Gastrocnemius medialis (tissue), 4 donors: ENCODE data around the gene COX4I1. TPM values are rescaled to one million over a fixed set of nuclear protein-coding genes. Genes with fewer than 3 reads are reported as not detected.

Source experiments
- ATAC-seq, 2 donors: fragments of 150-250 bp; one replicate each; pipeline ENCODE4 v1.9.1; 2016
- DNase-seq, 2 donors: peaks; one replicate each; pipeline ENCODE4 v3.0.0-alpha.2; 2019
- H3K27ac ChIP-seq, 4 donors: fragments of 200-600 bp; sonication (generic); 1 replicate in 1 of 4; 2 replicates in 3 of 4; pipeline ENCODE4 v1.5.1; 2016 to 2018; ENCODE audit warnings: mild to moderate bottlenecking in 2 of 4, moderate library complexity in 1 of 4
- H3K27me3 ChIP-seq, 3 donors: fragments of 200-600 bp; sonication (generic) in 2 of 3; 1 replicate in 1 of 3; 2 replicates in 2 of 3; pipeline versions ENCODE4 v1.5.1 to v1.6.0; 2016 to 2019; ENCODE audit warnings: mild to moderate bottlenecking in 1 of 3, moderate library complexity in 1 of 3
- H3K36me3 ChIP-seq, 2 donors: fragments of 200-600 bp; sonication (generic) in 1 of 2; one replicate each; pipeline ENCODE4 v1.5.1; 2017 to 2018
- H3K4me1 ChIP-seq, 2 donors: fragments of 200-600 bp; sonication (generic) in 1 of 2; one replicate each; pipeline ENCODE4 v1.5.1; 2016 to 2017; ENCODE audit warnings: mild to moderate bottlenecking in 2 of 2
- H3K4me3 ChIP-seq, 4 donors: fragments of 200-600 bp; sonication (generic) in 3 of 4; 1 replicate in 1 of 4; 2 replicates in 3 of 4; pipeline ENCODE4 v1.5.1; 2016 to 2019; ENCODE audit warnings: mild to moderate bottlenecking in 2 of 4
- H3K9me3 ChIP-seq, 3 donors: fragments of 200-600 bp; sonication (generic) in 2 of 3; 1 replicate in 1 of 3; 2 replicates in 2 of 3; pipeline ENCODE4 v1.5.1; 2016 to 2019
- CTCF ChIP-seq, 5 experiments: fragments of 450-650 bp in 3 of 5; fragments of 200-600 bp in 2 of 5; sonication (generic) in 2 of 5; IDR thresholded peaks in 4 of 5; conservative IDR thresholded peaks in 1 of 5; 1 replicate in 4 of 5; 2 replicates in 1 of 5; pipeline ENCODE4 v1.5.1; 2016 to 2019; ENCODE audit warnings: antibody characterized with exemption in 5 of 5, mild to moderate bottlenecking in 3 of 5, moderate library complexity in 3 of 5
- POLR2A ChIP-seq, 2 donors: fragments of 450-650 bp; IDR thresholded peaks; one replicate each; pipeline ENCODE4 v1.6.1; 2017; ENCODE audit warnings: antibody characterized with exemption in 2 of 2, mild to moderate bottlenecking in 2 of 2, moderate library complexity in 2 of 2
- in situ Hi-C, 4 donors: fragments of 200-750 bp; cut with MboI; loops; one replicate each; pipeline versions ENCODE4 v1.15.0 to v1.8.0; 2017; ENCODE audit warnings: low sequenced_read_pairs in 4 of 4
- intact Hi-C: fragments of 100-400 bp; cut with DNase I; formaldehyde crosslinking; loops from one replicate; pipeline ENCODE4 v1.15.1; 2023; ENCODE audit warnings: low total_unique reads
- total RNA-seq, 4 donors: library from RNA; depleted of rRNA; stranded (reverse); fragments of >200 nt; gene quantifications; one replicate each; pipeline versions ENCODE4 v1.1.0 to v1.2.3, GENCODE V29; 2016

Gene COX4I1
- total RNA-seq, 4 donors from 2014 or later: 666 to 782 (median 689) TPM

GRCh38 chr16:85848986-85849385 lies 49.5 kb downstream of the COX4I1 start:
- H3K27me3 ChIP-seq: peaks cover 0 to 8% (median 4%) of the 10 kb centered on the region in 3 donors

GRCh38 chr16:85849388-85849787 lies 49.9 kb downstream of the COX4I1 start:
- TF ChIP-seq CTCF (IDR thresholded peaks at IDR 0.05 in 4 of 5, conservative IDR thresholded peaks at IDR 0.05 in 1 of 5): no peak
- TF ChIP-seq POLR2A (IDR thresholded peaks at IDR 0.05): no peak
- peaks cover 0 to 8% (median 4%) of the 10 kb centered on the region in 3 donors for H3K27me3 ChIP-seq
- intact Hi-C loops: no loop called here
- no peak for ATAC-seq
- in situ Hi-C loops: loop anchor here in 1 of 4 donors (25.0 kb wide), 1 partner anchor 663 kb away; the partner anchor contains the start of gene FOXF1
- H3K27ac ChIP-seq: no peak overlapping the region
- H3K4me1 ChIP-seq: no peaks in the 10 kb centered on the region
- no peaks in the 10 kb centered on the region for H3K36me3 ChIP-seq
- no peaks in the 10 kb centered on the region for H3K9me3 ChIP-seq
- no peak overlapping the region for H3K4me3 ChIP-seq
- DNase-seq: no peak

More at GRCh38 chr16:85848986-85849385, 49.5 kb downstream of the COX4I1 start:
- no peaks in the 10 kb centered on the region for H3K36me3 ChIP-seq
- H3K4me1 ChIP-seq: no peaks in the 10 kb centered on the region
- DNase-seq (no peak), ATAC-seq (no peak)
- in situ Hi-C loops (loop anchor here in 1 of 4 donors (25.0 kb wide), 1 partner anchor 663 kb away; the partner anchor contains the start of gene FOXF1), intact Hi-C loops (no loop called here)
- H3K9me3 ChIP-seq: no peaks in the 10 kb centered on the region
- H3K27ac ChIP-seq: no peak overlapping the region
- TF ChIP-seq CTCF (IDR thresholded peaks at IDR 0.05 in 4 of 5, conservative IDR thresholded peaks at IDR 0.05 in 1 of 5) (no peak), POLR2A (IDR thresholded peaks at IDR 0.05) (no peak)
- H3K4me3 ChIP-seq: no peak overlapping the region

- in situ Hi-C loops: no loop called here
- TF ChIP-seq CTCF (IDR thresholded peaks at IDR 0.05 in 4 of 5, conservative IDR thresholded peaks at IDR 0.05 in 1 of 5): no peak
- TF ChIP-seq POLR2A (IDR thresholded peaks at IDR 0.05): no peak
- Histone ChIP-seq H3K36me3 (no peaks in the 10 kb centered on the region), H3K27me3 (peaks cover 0 to 8% (median 4%) of the 10 kb centered on the region in 3 donors), H3K4me1 (no peaks in the 10 kb centered on the region), H3K27ac (no peak overlapping the region), H3K4me3 (no peak overlapping the region), H3K9me3 (no peaks in the 10 kb centered on the region)
- ATAC-seq (no peak), DNase-seq (no peak)
- intact Hi-C loops: no loop called here
These were observed 50.9 kb downstream of the COX4I1 start for GRCh38 chr16:85850344-85850880.

- Histone ChIP-seq H3K9me3 (no peaks in the 10 kb centered on the region), H3K4me3 (no peak overlapping the region), H3K27ac (no peak overlapping the region), H3K27me3 (peaks cover 0 to 12% (median 3%) of the 10 kb centered on the region in 3 donors), H3K4me1 (no peaks in the 10 kb centered on the region), H3K36me3 (no peaks in the 10 kb centered on the region)
- TF ChIP-seq POLR2A (IDR thresholded peaks at IDR 0.05) (no peak), CTCF (IDR thresholded peaks at IDR 0.05 in 4 of 5, conservative IDR thresholded peaks at IDR 0.05 in 1 of 5) (no peak)
- in situ Hi-C loops (no loop called here), intact Hi-C loops (no loop called here)
- ATAC-seq (no peak), DNase-seq (no peak)
These were observed 51.7 kb downstream of the COX4I1 start for GRCh38 chr16:85851034-85851785.
